AG09319 (cell line): ENCODE measurements around the gene NR2E1.

ENCODE experiments used
- DNase-seq: peaks from one replicate; pipeline ENCODE4 v3.0.0-alpha.2; 2010; ENCODE audit warnings: low read depth; ENCODE audit errors: extremely low read depth
- TF ChIP-seq, protein P1 (sequence below): IDR thresholded peaks from 2 replicates; pipeline ENCODE4 v1.5.1; 2011; ENCODE audit warnings: low read depth, mild to moderate bottlenecking, inconsistent platforms, low read length, moderate library complexity

NR2E1 gene

DNA sequence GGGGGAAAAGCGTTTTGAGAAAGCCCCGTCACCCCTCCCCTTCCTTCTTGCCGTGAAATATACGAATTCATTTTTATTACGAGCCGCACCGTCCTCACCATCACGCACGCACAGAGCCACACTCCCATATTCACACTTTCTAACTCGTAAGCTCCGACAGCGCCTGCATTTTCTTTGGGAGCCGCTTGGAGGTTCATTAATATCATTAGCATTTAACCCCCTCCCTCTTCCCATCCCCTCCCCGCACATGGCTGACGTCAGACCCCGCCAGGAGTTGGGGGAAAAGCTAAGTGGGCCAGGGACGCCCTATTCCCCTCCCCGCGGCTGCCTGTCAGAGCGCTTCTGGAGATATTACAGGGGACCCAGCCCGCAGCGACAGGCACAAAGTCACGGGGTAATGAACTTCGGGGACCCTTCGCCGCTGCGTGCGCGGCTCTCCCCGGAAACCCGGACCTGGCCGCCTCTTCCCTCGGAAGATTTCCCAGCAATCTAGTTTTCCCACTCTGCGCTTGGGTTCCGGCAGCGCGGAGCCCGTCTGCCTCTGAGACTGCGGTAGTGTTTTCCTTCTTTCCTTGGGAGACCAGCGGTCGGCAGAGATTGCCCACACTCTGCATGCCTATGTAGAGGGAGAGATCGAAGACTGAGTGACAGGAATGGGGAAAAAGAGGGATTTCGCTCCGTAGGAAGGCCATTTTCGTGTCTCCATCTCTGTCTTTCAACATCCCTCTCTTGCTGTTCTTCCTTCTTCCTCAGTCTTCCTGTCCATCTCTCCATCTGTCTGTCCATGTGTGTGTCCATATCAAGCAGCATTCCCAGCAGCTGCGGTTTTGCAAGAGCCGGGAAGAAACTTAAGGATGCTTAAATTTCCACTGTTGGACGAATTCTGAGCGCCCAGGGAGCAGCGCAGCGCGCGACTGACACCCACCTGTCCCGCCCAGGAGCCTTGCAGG, at the start of gene NR2E1:
TSS of gene NR2E1 (plus strand) at position 309 of the 950 bp plus-strand sequence. CDS start 744 bp downstream, outside the sequence.
- no peak for DNase-seq
- TF ChIP-seq, protein P1, sequence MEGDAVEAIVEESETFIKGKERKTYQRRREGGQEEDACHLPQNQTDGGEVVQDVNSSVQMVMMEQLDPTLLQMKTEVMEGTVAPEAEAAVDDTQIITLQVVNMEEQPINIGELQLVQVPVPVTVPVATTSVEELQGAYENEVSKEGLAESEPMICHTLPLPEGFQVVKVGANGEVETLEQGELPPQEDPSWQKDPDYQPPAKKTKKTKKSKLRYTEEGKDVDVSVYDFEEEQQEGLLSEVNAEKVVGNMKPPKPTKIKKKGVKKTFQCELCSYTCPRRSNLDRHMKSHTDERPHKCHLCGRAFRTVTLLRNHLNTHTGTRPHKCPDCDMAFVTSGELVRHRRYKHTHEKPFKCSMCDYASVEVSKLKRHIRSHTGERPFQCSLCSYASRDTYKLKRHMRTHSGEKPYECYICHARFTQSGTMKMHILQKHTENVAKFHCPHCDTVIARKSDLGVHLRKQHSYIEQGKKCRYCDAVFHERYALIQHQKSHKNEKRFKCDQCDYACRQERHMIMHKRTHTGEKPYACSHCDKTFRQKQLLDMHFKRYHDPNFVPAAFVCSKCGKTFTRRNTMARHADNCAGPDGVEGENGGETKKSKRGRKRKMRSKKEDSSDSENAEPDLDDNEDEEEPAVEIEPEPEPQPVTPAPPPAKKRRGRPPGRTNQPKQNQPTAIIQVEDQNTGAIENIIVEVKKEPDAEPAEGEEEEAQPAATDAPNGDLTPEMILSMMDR = no peak

DNA sequence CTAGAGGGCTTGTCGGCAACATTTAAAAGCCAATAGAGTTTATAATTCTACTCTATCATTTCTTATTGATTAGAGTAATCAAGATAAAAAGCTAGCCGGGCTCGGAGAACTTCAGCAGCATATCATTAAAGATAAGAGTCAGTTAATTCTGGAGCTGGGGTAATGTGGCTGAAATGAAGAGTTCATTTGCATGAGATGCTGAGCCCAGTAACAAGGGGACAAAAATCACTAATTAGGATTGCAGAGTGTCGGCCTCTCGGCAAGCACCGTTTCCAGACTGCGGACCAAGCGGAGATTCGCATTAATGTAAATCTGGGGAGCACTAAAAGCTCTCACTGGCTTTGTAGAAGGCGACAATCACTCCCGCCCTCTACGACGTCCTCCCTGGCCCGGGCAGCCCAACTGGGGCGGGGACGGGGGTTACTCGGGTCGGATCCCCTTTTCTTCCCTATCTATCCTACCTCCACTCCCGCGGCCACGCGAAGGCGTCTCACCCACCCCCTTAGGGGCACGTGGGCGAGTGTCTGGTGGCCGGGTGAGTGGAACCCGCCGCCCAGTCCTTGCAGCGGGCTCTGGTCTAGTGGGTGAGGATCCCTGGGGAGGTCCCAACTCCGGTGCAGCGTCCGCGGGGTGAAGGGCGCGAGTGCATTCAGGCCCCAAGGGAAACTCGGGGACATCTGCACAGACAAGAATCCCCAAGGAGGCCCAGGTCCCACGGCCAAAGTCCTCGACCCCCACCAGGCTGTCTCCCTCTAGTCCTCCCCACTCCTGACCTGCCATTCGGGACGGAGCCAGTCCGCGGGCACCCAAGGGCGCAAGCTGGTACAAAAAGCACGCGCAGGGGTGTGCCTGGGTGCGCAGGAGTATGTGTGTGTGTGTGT, 49.0 kb upstream of the NR2E1 start:
- no peak for DNase-seq
- TF ChIP-seq, protein P1 = no peak

DNA sequence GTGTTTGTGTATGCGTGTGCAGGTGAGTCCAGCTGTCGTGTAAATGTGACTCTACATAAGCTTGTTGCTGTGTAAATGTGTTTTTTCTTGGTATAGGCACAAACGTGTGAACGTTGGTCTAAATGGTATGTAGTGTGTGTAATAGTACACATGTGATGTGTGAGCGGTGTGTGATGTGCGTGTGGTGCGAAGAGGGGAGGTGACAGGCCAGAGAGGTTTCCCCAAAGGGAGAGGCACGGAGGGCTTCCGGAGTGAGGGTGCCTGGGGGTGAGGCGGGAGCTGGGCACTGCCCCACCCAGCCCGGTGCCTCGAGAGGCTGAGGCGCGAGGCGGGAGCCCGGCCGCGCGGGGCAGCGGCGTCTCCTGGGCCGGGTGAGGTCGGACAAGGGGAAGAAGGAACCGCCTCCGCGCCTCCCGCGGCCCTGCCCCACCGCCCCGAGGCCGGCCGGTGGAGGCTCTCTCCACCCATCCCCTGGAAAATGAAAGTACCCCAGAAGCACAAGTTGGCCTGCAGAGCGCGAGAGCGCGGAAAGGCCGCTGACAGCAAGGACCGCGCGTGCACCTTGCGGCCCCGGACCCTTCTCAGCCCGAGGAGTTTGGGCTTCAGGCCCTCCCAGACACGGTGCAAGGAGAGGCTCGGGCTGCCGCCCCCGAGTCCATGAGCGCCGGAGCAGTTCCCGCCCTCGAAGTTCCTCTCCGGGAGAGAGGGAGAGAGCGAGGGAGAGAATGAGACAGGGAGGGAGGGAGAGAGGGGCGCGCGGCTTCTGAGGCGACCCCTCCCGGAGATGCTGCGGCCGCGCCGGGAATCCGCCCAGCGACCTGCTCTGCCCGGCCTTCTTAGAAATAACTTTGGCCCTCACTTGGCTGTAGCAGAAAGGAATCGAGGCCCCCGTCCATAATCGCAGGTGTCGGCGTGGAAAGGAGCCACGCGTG, 48.1 kb upstream of the NR2E1 start:
- DNase-seq = no peak
- TF ChIP-seq, protein P1 = no peak

DNA sequence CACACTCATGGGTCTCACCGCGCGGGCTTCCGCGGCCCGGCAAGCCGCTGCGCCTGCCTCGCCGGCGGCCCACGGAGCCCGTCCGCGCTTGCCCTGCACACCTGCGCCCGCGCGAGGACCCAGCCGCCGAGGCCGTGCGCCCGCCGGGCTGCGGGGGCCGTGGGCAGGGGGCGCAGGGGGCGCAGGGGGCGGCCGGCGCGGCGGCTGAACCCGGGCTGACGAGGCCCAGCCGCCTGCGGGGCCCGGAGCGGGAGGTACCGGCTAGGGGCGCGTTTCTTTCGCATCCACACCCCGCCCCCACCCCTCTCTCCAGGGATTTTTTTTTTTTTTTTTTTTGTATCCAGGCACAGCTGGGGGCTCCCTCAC, 47.5 kb upstream of the NR2E1 start:
- TF ChIP-seq, protein P1 = no peak
- DNase-seq = no peak

DNA sequence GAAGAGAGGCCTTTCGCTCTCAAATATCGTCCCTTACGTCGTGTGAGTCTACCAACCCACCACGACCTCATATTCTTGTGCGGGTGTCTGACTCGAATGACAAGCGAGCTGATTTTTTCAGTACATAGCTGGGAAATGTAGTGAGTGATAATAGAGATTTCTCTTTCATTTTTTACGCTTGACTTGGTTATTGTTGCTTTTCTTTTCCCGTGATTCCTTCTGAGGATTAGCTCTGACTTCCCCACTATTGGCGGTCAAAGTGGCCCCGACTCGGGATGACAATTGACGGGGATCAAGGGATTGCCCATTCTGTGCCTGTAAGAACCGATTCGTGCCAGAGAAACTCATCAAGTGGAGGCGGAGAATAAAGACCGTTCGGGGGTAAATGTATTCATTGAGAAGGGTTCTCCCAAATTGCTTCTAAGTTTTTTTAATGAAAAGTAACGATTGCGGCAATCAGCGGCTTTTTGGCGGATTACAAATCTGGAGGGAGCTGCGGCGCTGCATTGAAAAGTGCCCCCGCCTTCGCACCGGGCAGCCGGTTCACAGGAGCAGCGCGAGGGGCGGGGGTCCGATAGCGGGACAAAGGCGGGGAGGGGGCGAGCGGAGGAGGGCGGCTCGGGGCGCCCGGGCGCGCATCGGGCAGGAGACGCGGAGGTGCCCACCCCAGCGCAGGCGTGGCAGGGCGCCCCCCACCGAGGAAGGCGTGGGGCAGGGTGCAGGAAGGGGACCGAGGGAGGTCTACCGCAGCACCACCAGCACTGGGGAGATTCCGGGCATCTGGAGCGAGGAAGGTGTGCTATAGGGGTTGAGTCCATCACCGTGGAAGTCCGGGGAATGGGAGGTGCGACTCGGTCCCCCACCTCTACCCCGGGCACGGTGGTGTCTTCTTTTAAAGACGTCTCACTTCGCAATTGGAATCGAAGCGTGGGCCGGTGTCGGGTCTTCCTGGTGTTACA, 46.7 kb upstream of the NR2E1 start:
- DNase-seq = no peak
- TF ChIP-seq, protein P1 = no peak

DNA sequence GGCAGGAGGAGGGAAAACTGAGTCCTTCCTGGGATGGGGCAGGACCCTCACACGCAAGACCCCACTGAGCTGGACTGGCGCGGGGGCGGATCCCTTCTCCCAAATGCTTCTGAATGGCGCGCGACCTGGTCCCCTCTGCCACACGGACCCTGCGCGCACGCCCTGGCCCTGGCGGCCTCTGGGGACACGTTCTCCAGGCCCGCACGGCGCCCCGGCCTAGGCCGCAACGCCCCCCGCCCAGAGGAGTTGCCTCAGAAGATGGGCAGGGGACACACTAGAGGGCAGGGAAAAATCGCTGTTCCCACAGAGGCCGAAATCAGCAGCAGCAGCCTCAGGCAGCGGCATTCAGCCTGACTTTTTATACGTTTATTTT, 46.1 kb upstream of the NR2E1 start:
- DNase-seq = no peak
- TF ChIP-seq, protein P1 = no peak
